Endometrial microvascular endothelial cells (primary cell): ENCODE measurements around the gene NAA35. TPM values are rescaled to one million over a fixed set of nuclear protein-coding genes. Genes with fewer than 3 reads are reported as not detected.
"Not testable (repeated sequence)": the region's sequence is repeated elsewhere in the genome, so short reads cannot be mapped to it uniquely, and the experiment has no call there.

Experiments
- in situ Hi-C: cut with HindIII; loops from 2 replicates; pipeline ENCODE4 v1.10.0; 2017; ENCODE audit warnings: low sequenced_read_pairs, low pct_unique_long_range_greater_than_20kb; ENCODE audit errors: inconsistent ontology term
- total RNA-seq: library from RNA; depleted of rRNA; stranded (reverse); fragments of >200 nt; gene quantifications from one replicate; pipeline ENCODE4 v1.2.3, GENCODE V29; 2015; ENCODE audit errors: inconsistent ontology term

The NAA35 gene
- total RNA-seq, 1 donor from 2014 or later, result 17.7 TPM

DNA sequence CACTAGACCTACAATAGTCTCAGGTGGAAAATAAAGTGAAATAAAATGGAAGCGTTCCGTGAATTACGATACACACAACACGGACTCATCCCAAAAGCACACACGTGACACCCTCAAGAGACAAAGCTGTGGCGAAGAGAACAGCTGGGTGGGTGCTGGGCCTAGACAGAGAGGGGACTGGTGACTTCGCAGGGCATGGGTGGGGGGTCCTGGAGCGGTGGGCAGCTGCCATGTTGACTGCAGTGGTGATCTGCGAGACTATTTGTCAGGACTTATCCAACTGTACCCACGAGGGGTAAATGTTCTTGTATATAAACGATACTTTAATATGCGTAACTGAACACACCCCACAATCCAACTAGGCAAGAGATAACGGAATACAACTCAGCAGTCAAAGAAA lies 106.4 kb downstream of the NAA35 start:
- in situ Hi-C loops, result no loop called here

DNA sequence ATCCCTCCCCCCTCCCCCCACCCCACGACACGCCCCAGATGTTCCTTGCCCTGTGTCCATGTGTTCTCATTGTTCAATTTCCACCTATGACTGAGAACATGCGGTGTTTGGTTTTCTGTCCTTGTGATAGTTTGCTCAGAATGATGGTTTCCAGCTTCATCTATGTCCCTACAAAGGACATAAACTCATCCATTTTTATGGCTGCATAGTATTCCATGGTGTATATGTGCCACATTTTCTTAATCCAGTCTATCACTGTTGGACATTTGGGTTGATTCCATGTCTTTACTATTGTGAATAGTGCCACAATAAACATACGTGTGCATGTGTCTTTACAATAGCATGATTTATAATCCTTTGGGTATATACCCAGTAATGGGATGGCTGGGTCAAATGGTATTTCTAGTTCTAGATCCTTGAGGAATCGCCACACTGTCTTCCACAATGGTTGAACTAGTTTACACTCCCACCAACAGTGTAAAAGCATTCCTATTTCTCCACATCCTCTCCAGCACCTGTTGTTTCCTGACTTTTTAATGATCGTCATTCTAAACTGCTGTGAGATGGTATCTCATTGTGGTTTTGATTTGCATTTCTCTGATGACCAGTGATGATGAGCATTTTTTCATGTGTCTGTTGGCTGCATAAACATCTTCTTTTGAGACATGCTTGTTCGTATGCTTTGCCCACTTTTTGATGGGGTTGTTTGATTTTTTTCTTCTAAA lies 107.2 kb downstream of the NAA35 start:
- in situ Hi-C loops, result not testable (repeated sequence)

DNA sequence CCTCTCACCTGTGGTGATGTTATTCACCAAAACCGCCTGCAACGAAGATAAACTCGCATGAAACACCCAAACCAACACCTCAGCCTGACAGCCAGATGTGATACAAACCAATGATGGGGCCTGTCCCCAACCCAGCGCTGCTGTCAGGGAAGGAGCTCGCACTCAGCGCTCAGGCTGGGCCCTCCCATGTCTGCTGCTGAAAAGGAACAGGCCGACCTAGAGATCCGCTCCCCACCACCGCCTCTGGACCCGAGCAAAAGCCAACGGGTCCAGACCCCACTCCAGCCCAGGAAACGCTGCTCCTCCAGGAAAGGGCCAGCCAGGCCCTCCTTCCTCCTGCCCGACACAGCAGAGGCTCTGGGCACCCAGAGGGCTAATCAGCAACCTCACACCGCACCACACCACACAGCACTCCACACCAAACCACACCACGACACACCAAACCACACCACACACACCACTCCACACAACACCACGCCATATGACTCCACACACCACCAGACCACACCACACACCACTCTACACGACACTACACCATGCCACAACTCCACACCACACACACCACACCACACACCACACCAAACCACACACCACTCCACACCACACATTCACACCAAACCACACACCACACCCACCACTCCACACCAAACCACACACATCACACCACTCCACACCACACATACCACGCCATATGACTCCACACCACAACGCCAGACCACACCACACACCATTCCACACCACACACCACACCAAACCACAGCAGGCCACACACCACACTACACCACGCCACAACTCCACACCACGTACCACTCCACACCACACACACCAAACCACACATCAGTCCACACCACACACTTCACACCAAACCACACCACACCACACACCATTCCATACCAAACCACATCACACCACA lies 111.9 kb downstream of the NAA35 start:
- in situ Hi-C loops, result no loop called here

GRCh38 chr9:86054695-86055094 lies 113.7 kb downstream of the NAA35 start:
- in situ Hi-C loops, result no loop called here

GRCh38 chr9:86057491-86057890 lies 116.5 kb downstream of the NAA35 start:
- in situ Hi-C loops, result no loop called here

DNA sequence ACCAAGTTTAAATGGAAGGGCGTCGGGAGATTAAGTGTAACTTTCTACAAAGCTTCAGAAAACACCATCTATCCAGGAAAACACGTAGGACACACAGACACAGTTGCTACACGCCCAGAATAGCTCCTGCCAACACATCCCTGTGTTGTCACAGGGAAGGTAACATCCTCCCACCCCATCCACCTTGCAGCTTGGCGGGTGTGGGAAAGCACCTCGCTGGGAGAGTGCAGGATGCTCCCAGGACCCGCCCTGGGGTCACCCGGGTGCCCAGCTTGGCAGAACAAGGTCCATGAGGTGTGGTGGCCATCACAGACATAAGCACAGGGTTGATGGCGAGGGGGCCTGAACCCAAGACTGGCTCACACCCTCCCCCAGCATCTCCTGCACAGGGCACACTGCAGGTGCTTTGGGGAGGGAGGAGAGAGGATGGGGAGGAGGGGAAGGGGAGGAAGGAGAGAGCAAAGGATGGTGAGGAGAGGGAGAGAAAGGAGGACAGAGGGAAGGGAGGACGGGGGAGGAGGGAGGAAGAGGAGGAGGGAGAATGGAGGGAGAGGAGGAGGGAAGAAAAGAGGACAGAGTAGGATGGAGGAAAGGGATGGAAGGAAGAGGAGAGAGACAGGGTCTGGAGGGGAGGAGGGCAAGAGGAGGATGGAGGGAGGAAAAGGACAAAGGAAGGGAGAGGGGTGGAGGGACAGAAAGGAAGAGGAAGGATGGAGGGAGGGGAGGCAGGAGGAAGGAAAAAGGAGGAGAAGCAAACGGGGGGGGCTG lies 121.2 kb downstream of the NAA35 start:
- in situ Hi-C loops, result no loop called here

- in situ Hi-C loops, result no loop called here
These were observed 122.1 kb downstream of the NAA35 start for GRCh38 chr9:86062845-86063693.

DNA sequence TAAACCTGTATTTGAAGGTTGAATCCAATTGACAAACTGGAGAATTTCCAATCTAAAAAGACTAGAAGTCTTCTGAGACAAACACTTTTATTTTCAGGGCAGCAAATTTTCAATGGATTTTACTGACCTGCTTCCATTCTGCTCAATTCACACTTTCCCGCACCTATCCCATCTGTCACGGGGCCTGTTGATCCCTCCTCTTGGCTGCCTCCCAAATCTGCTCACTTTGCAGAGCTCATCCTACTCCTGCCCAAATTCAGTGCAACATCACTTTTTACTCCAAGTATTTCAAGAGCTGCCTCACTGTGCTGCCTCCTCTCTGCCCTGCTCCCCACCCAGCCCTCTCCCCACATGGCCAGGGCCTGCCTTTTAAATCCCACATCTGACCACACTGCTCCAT lies 123.3 kb downstream of the NAA35 start:
- in situ Hi-C loops, result no loop called here

- in situ Hi-C loops, result no loop called here
These were observed 128.4 kb downstream of the NAA35 start for GRCh38 chr9:86069206-86069869.

Other genes starting within 250 kb of the NAA35 start
- gene AGTPBP1, start 199.2 kb upstream of the NAA35 start, total RNA-seq, result 12.3 TPM
- gene GOLM1, start 158.4 kb downstream of the NAA35 start, total RNA-seq, result 88.6 TPM